Upper lobe of left lung (tissue), 4 donors: ENCODE results near the gene DALRD3.

Experiments
- POLR2A ChIP-seq, 4 donors: fragments of 450-650 bp; IDR thresholded peaks; one replicate each; pipeline ENCODE4 v1.5.1; 2016 to 2017; ENCODE audit warnings: antibody characterized with exemption in 4 of 4, mild to moderate bottlenecking in 2 of 4
- TF ChIP-seq, protein P1 (sequence below), 6 experiments: fragments of 450-650 bp in 4 of 6; fragments of 200-600 bp in 2 of 6; sonication (generic) in 2 of 6; IDR thresholded peaks; one replicate each; pipeline ENCODE4 v1.5.1; 2016 to 2019; ENCODE audit warnings: antibody characterized with exemption in 6 of 6

DNA sequence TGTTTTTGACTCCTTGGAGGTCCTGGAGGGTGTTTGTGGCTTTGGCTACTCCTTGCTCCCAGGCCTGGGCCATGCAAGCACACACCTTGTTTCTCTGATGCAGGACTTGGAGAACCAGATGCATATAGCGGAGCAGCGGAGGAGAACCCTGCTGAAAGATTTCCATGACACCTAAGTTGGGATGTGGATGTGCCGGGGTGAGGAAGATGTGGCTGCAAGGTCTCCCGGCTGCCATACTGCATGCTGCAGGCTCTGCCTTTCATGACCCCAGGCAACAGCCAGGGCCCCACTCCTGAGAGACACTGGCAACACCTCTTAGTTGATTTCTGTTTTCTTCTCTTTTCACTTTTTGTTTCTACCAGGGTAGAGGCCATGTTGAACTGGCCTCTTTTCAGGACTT is 35.3 kb downstream of the DALRD3 start:
- TF ChIP-seq, protein P1, sequence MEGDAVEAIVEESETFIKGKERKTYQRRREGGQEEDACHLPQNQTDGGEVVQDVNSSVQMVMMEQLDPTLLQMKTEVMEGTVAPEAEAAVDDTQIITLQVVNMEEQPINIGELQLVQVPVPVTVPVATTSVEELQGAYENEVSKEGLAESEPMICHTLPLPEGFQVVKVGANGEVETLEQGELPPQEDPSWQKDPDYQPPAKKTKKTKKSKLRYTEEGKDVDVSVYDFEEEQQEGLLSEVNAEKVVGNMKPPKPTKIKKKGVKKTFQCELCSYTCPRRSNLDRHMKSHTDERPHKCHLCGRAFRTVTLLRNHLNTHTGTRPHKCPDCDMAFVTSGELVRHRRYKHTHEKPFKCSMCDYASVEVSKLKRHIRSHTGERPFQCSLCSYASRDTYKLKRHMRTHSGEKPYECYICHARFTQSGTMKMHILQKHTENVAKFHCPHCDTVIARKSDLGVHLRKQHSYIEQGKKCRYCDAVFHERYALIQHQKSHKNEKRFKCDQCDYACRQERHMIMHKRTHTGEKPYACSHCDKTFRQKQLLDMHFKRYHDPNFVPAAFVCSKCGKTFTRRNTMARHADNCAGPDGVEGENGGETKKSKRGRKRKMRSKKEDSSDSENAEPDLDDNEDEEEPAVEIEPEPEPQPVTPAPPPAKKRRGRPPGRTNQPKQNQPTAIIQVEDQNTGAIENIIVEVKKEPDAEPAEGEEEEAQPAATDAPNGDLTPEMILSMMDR (IDR thresholded peaks at IDR 0.05), result no peak
- TF ChIP-seq POLR2A (IDR thresholded peaks at IDR 0.05), result no peak
